Activated T-cell treated with anti-CD3 and anti-CD28 coated beads, Interleukin-2, amount 50 U/mL, for 72 hours (primary cell): Measurements from ENCODE around the gene PROSER2. TPM values are rescaled to one million over a fixed set of nuclear protein-coding genes. Genes with fewer than 3 reads are reported as not detected.

Experiments
- ATAC-seq, 2 donors: fragments of 150-1000 bp; cut with Tn5 transposase; replicated peaks in 1 of 2; 2 replicates each; pipeline ENCODE4 v1.10.0; 2021; ENCODE audit warnings: moderate library complexity in 2 of 2, mild to moderate bottlenecking in 1 of 2
- DNase-seq, 2 donors: peaks; one replicate each; pipeline ENCODE4 v3.0.0; 2021 to 2022; ENCODE audit warnings: mixed read lengths in 1 of 2
- H3K27ac Mint-ChIP-seq: one replicate; pipeline ENCODE4 v1.8.0; 2022; ENCODE audit warnings: mild to moderate bottlenecking, moderate library complexity, mixed read lengths
- H3K27me3 Mint-ChIP-seq: one replicate; pipeline ENCODE4 v1.8.0; 2022; ENCODE audit warnings: low read depth, mixed read lengths
- H3K36me3 Mint-ChIP-seq, 2 donors: one replicate each; pipeline ENCODE4 v1.8.0; 2022; ENCODE audit warnings: mixed read lengths in 2 of 2, mild to moderate bottlenecking in 1 of 2; ENCODE audit not compliant: insufficient read depth in 2 of 2
- H3K4me1 Mint-ChIP-seq: one replicate; pipeline ENCODE4 v1.8.0; 2022; ENCODE audit warnings: low read depth, mixed read lengths
- H3K4me3 Mint-ChIP-seq, 2 donors: one replicate each; pipeline ENCODE4 v1.8.0; 2022; ENCODE audit warnings: mild to moderate bottlenecking in 2 of 2, mixed read lengths in 2 of 2, moderate library complexity in 2 of 2
- H3K9me3 Mint-ChIP-seq, 2 donors: one replicate each; pipeline ENCODE4 v1.8.0; 2022; ENCODE audit warnings: mixed read lengths in 2 of 2
- total RNA-seq, 2 donors: library from RNA; stranded (reverse); gene quantifications; one replicate each; pipeline ENCODE4 v1.2.3, GENCODE V29; 2022

Gene PROSER2
- total RNA-seq, 2 donors from 2014 or later, result 1.1 to 1.6 TPM

GRCh38 chr10:11794566-11794965 is 28.6 kb upstream of the PROSER2 start:
- ATAC-seq, result no peak
- Mint-ChIP-seq H3K27me3 (peaks cover 10% of the 10 kb centered on the region), H3K36me3 (no peaks in the 10 kb centered on the region), H3K27ac (no peak overlapping the region), H3K4me1 (no peaks in the 10 kb centered on the region), H3K4me3 (no peak overlapping the region), H3K9me3 (peaks cover 0 to 2% of the 10 kb centered on the region in 2 donors)
- no peak for DNase-seq

- DNase-seq (no peak), ATAC-seq (no peak)
- H3K4me3 Mint-ChIP-seq, result no peak overlapping the region
- H3K27ac Mint-ChIP-seq, result no peak overlapping the region
- no peaks in the 10 kb centered on the region for H3K4me1 Mint-ChIP-seq
- peaks cover 4% of the 10 kb centered on the region for H3K27me3 Mint-ChIP-seq
- H3K36me3 Mint-ChIP-seq, result no peaks in the 10 kb centered on the region
- peaks cover 0 to 2% of the 10 kb centered on the region in 2 donors for H3K9me3 Mint-ChIP-seq
These were observed 27.8 kb upstream of the PROSER2 start for GRCh38 chr10:11795101-11795920.

GRCh38 chr10:11796474-11796873 is 26.7 kb upstream of the PROSER2 start:
- Mint-ChIP-seq H3K4me1 (no peaks in the 10 kb centered on the region), H3K27ac (no peak overlapping the region), H3K27me3 (peaks cover 2% of the 10 kb centered on the region), H3K36me3 (no peaks in the 10 kb centered on the region), H3K9me3 (peaks cover 0 to 2% of the 10 kb centered on the region in 2 donors), H3K4me3 (no peak overlapping the region)
- DNase-seq, result no peak
- ATAC-seq, result no peak

DNA sequence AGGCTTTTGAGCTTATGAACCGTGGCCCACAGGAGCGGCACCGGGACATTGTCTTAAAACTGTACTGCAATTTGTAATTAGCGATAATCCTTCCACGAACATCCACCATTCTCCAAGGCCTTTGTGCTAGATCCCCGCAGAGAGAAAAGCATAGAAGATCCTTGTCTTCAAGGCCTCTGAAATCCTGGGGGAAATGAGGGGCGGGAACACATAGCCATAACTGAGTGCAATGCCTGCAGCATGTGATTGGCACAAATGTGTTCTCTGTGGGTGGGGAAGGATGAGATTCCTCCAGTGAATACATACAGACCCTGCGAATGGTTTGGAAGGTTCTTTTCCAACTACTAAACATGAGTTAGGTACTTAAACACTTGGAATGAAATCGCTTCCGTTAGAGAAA is 25.9 kb upstream of the PROSER2 start:
- DNase-seq (no peak), ATAC-seq (no peak)
- no peak overlapping the region for H3K27ac Mint-ChIP-seq
- no peaks in the 10 kb centered on the region for H3K27me3 Mint-ChIP-seq
- no peaks in the 10 kb centered on the region for H3K36me3 Mint-ChIP-seq
- no peaks in the 10 kb centered on the region for H3K4me1 Mint-ChIP-seq
- H3K4me3 Mint-ChIP-seq, result no peak overlapping the region
- peaks cover 0 to 2% of the 10 kb centered on the region in 2 donors for H3K9me3 Mint-ChIP-seq

DNA sequence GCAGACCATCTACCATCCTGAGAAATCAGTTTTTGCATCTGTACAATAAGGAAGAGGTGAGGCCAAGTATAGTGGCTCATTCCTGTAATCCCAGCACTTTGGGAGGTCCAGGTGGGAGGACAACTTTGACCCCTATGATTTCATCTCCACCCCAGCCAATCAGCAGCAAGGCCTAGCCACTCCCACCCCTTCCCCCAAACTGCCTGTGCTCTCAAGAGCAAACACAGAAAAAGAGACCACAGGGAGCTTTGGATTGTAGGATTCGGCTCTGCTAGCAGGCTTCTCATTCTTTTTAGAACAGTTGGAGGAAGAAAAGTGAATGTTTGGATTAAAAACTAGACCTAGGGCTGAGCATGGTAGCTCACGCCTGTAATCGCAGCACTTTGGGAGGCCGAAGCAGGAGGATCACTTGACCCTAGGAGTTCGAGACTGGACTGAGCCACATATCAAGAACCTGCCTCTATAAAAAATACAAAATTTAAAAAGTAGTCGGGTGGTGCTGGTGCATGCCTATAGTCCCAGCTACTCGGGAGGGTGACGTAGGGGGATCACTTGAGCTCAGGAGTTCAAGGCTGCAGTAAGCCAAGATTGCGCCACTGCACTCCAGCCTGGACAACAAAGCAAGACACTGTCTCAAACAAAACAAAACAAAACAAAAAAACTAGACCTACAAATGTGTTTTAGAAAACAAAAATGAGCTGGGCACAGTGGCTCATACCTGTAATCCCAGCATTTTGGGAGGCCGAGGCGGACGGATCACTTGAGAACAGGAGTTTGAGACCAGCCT is 25.1 kb upstream of the PROSER2 start:
- no peaks in the 10 kb centered on the region for H3K27me3 Mint-ChIP-seq
- peaks cover 0 to 2% of the 10 kb centered on the region in 2 donors for H3K9me3 Mint-ChIP-seq
- no peaks in the 10 kb centered on the region for H3K4me1 Mint-ChIP-seq
- DNase-seq (no peak), ATAC-seq (no peak)
- H3K4me3 Mint-ChIP-seq, result no peak overlapping the region
- H3K27ac Mint-ChIP-seq, result no peak overlapping the region
- H3K36me3 Mint-ChIP-seq, result no peaks in the 10 kb centered on the region

DNA sequence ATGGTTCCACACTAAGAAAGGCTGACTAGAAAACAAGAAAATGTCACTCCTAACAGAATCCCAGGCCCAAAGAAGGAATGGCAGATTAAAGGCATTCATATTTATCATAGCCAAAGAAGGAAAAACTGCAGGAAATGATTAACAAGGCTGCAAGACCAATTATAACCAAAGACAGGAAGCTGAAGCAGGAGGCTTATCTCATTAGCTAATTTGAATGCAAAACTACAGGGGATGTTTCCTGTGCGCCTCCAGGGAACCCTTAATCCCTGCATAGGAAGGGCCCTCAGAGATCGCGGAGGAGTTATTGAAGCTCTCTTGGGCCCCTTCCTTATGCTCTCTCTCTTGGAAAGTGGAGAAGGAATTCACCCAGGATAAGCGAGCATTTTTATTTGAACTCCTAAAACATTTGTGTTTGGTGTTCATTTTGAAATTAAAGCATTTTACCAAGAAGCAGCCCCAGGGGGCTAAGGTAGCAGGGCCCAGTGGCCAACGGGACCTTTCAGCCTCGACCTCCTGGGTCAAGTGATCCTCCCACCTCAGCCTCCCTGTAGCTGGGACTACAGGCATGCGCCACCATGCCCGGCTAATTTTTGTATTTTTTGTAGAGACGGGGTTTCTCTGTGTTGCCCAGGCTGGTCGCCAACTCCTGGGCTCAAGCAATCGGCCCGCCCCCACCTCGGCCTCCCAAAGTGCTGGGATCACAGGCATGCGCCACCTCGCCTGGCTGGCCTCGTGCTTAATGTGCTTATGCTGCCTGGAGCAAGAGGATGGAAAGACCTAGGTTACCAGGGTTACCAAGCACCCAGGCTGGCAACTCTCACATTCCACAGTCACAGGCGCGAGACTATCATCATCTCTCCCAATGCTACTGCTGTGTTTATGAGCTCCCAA is 24.1 kb upstream of the PROSER2 start:
- Mint-ChIP-seq H3K9me3 (peaks cover 0 to 2% of the 10 kb centered on the region in 2 donors), H3K36me3 (no peaks in the 10 kb centered on the region), H3K4me3 (no peak overlapping the region), H3K27ac (no peak overlapping the region), H3K4me1 (no peaks in the 10 kb centered on the region), H3K27me3 (no peaks in the 10 kb centered on the region)
- ATAC-seq, result no peak
- no peak for DNase-seq

- Mint-ChIP-seq H3K27ac (no peak overlapping the region), H3K9me3 (peaks cover 0 to 2% of the 10 kb centered on the region in 2 donors), H3K36me3 (no peaks in the 10 kb centered on the region), H3K27me3 (no peaks in the 10 kb centered on the region), H3K4me1 (no peaks in the 10 kb centered on the region), H3K4me3 (no peak overlapping the region)
- DNase-seq, result no peak
- ATAC-seq, result no peak
These were observed 23.4 kb upstream of the PROSER2 start for GRCh38 chr10:11799736-11800080.

- no peaks in the 10 kb centered on the region for H3K36me3 Mint-ChIP-seq
- H3K4me1 Mint-ChIP-seq, result no peaks in the 10 kb centered on the region
- ATAC-seq (no peak), DNase-seq (no peak)
- H3K4me3 Mint-ChIP-seq, result no peak overlapping the region
- no peak overlapping the region for H3K27ac Mint-ChIP-seq
- no peaks in the 10 kb centered on the region for H3K9me3 Mint-ChIP-seq
- H3K27me3 Mint-ChIP-seq, result peaks cover 12% of the 10 kb centered on the region
These were observed 18.8 kb upstream of the PROSER2 start for GRCh38 chr10:11804336-11804735.

GRCh38 chr10:11805792-11806191 is 17.4 kb upstream of the PROSER2 start:
- ATAC-seq (no peak), DNase-seq (no peak)
- Mint-ChIP-seq H3K36me3 (no peaks in the 10 kb centered on the region), H3K9me3 (no peaks in the 10 kb centered on the region), H3K27ac (no peak overlapping the region), H3K27me3 (peaks cover 12% of the 10 kb centered on the region), H3K4me1 (no peaks in the 10 kb centered on the region), H3K4me3 (no peak overlapping the region)

DNA sequence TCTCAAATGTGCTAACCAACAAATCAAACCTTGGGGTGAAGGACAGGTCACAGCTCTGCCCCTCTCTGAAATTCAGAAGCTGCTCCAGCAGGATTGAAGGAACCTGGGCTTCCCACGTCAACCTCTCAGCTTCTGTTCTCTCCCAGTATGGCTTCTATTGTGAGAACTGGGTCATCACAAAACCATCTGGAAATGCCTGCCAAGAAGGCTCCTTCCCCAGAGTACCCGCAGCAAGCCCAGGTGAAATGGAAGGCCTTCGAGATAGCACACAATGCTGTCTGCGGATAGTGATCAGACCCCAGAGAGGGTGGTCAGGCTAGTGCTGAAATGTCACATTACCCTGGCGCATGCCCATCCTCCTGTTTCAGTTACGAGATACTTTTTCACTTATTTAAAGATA is 16.4 kb upstream of the PROSER2 start:
- Mint-ChIP-seq H3K4me3 (no peak overlapping the region), H3K36me3 (no peaks in the 10 kb centered on the region), H3K9me3 (no peaks in the 10 kb centered on the region), H3K27ac (no peak overlapping the region), H3K27me3 (peaks cover 12% of the 10 kb centered on the region), H3K4me1 (no peaks in the 10 kb centered on the region)
- DNase-seq (no peak), ATAC-seq (no peak)

GRCh38 chr10:11808808-11809207 is 14.3 kb upstream of the PROSER2 start:
- DNase-seq, result no peak
- H3K4me1 Mint-ChIP-seq, result no peaks in the 10 kb centered on the region
- H3K36me3 Mint-ChIP-seq, result no peaks in the 10 kb centered on the region
- peak overlapping the region; percentile 55 for H3K27ac Mint-ChIP-seq
- H3K27me3 Mint-ChIP-seq, result peaks cover 12% of the 10 kb centered on the region
- H3K9me3 Mint-ChIP-seq, result no peaks in the 10 kb centered on the region
- H3K4me3 Mint-ChIP-seq, result no peak overlapping the region
- ATAC-seq, result no peak

- H3K4me3 Mint-ChIP-seq, result no peak overlapping the region
- no peaks in the 10 kb centered on the region for H3K9me3 Mint-ChIP-seq
- ATAC-seq (no peak), DNase-seq (no peak)
- no peak overlapping the region for H3K27ac Mint-ChIP-seq
- H3K27me3 Mint-ChIP-seq, result peaks cover 12% of the 10 kb centered on the region
- H3K4me1 Mint-ChIP-seq, result no peaks in the 10 kb centered on the region
- no peaks in the 10 kb centered on the region for H3K36me3 Mint-ChIP-seq
These were observed 12.8 kb upstream of the PROSER2 start for GRCh38 chr10:11810313-11810766.

- H3K9me3 Mint-ChIP-seq, result no peaks in the 10 kb centered on the region
These were observed 12.2 kb upstream of the PROSER2 start for GRCh38 chr10:11810973-11811372.

More at GRCh38 chr10:11810973-11811372, 12.2 kb upstream of the PROSER2 start:
- ATAC-seq, result no peak
- peaks cover 12% of the 10 kb centered on the region for H3K27me3 Mint-ChIP-seq
- no peaks in the 10 kb centered on the region for H3K4me1 Mint-ChIP-seq
- no peak overlapping the region for H3K4me3 Mint-ChIP-seq
- no peak for DNase-seq
- H3K27ac Mint-ChIP-seq, result no peak overlapping the region
- H3K36me3 Mint-ChIP-seq, result no peaks in the 10 kb centered on the region
